ENCODE data around the gene NUP210.
A peak's percentile ranks its signal among the peaks of the same experiment; 100 is the strongest.
"Not testable (repeated sequence)": the region's sequence is repeated elsewhere in the genome, so short reads cannot be mapped to it uniquely, and the experiment has no call there.

The NUP210 gene

GRCh38 chr3:13428678-13429077 lies 8.6 kb upstream of the NUP210 start:
- DNase-seq = not testable (repeated sequence)

GRCh38 chr3:13427662-13428603 lies 7.8 kb upstream of the NUP210 start:
- DNase-seq = peak in 1 of 4 experiments; percentile 10

- no peak for DNase-seq
Observed at GRCh38 chr3:13426591-13426990, 6.5 kb upstream of the NUP210 start.

- DNase-seq = no peak
Observed at GRCh38 chr3:13425689-13426088, 5.6 kb upstream of the NUP210 start.

- DNase-seq = no peak
Observed at GRCh38 chr3:13424865-13425617, 4.9 kb upstream of the NUP210 start.

- DNase-seq = no peak
Observed at GRCh38 chr3:13424141-13424844, 4.2 kb upstream of the NUP210 start.

GRCh38 chr3:13420831-13421765 lies 976 bp upstream of the NUP210 start:
- peak; percentile 31 to 59 (median 46) for DNase-seq

GRCh38 chr3:13419505-13420044 lies 547 bp downstream of the NUP210 start:
- DNase-seq = peak in 3 of 4 experiments; percentile 43 to 58 (median 54)

GRCh38 chr3:13417166-13417947 lies 2.8 kb downstream of the NUP210 start:
- DNase-seq = no peak

- no peak for DNase-seq
Observed at GRCh38 chr3:13415997-13416793, 3.9 kb downstream of the NUP210 start.

GRCh38 chr3:13415236-13415986 lies 4.7 kb downstream of the NUP210 start:
- DNase-seq = no peak

- peak in 3 of 4 experiments; percentile 9 to 57 (median 50) for DNase-seq
Observed at GRCh38 chr3:13414040-13414729, 5.9 kb downstream of the NUP210 start.

GRCh38 chr3:13411186-13411860 lies 8.8 kb downstream of the NUP210 start:
- no peak for DNase-seq

- no peak for DNase-seq
Observed at GRCh38 chr3:13408890-13409289, 11.2 kb downstream of the NUP210 start.

- no peak for DNase-seq
Observed at GRCh38 chr3:13407926-13408325, 12.2 kb downstream of the NUP210 start.

- no peak for DNase-seq
Observed at GRCh38 chr3:13407475-13407874, 12.6 kb downstream of the NUP210 start.

GRCh38 chr3:13406190-13406589 lies 13.9 kb downstream of the NUP210 start:
- DNase-seq = no peak

- no peak for DNase-seq
Observed at GRCh38 chr3:13405614-13406013, 14.5 kb downstream of the NUP210 start.
